AG10803 (cell line): ENCODE measurements around the gene APPL2.

ENCODE experiments used
- DNase-seq: peaks from one replicate; pipeline ENCODE4 v3.0.0; 2010; ENCODE audit warnings: low read depth
- H3K4me3 ChIP-seq: 2 replicates; pipeline ENCODE4 v1.5.1; 2011; ENCODE audit warnings: mild to moderate bottlenecking, low read length, control low read depth
- CTCF ChIP-seq: conservative IDR thresholded peaks from 2 replicates; pipeline ENCODE4 v1.5.1; 2011; ENCODE audit warnings: mild to moderate bottlenecking, low read length, control low read depth, inconsistent platforms

Gene APPL2

GRCh38 chr12:105275997-105276733 lies 40.2 kb upstream of the APPL2 start:
- TF ChIP-seq CTCF: no peak
- DNase-seq: no peak
- H3K4me3 ChIP-seq: no peak overlapping the region

GRCh38 chr12:105274571-105274970 lies 38.6 kb upstream of the APPL2 start:
- DNase-seq: no peak

GRCh38 chr12:105273601-105274000 lies 37.6 kb upstream of the APPL2 start:
- no peak overlapping the region for H3K4me3 ChIP-seq
- TF ChIP-seq CTCF: no peak
- DNase-seq: no peak

More at GRCh38 chr12:105274571-105274970, 38.6 kb upstream of the APPL2 start:
- no peak overlapping the region for H3K4me3 ChIP-seq
- TF ChIP-seq CTCF: no peak

- no peak for DNase-seq
- no peak overlapping the region for H3K4me3 ChIP-seq
- TF ChIP-seq CTCF: no peak
Measured at GRCh38 chr12:105272814-105273416, 36.9 kb upstream of the APPL2 start.

- TF ChIP-seq CTCF: no peak
- H3K4me3 ChIP-seq: no peak overlapping the region
- DNase-seq: no peak
Measured at GRCh38 chr12:105272152-105272551, 36.2 kb upstream of the APPL2 start.

- DNase-seq: no peak
- H3K4me3 ChIP-seq: no peak overlapping the region
- no peak for TF ChIP-seq CTCF
Measured at GRCh38 chr12:105271364-105271763, 35.4 kb upstream of the APPL2 start.

- DNase-seq: no peak
- no peak for TF ChIP-seq CTCF
- H3K4me3 ChIP-seq: no peak overlapping the region
Measured at GRCh38 chr12:105270671-105271255, 34.8 kb upstream of the APPL2 start.
